Measurements from ENCODE around the gene IRX4.

Gene IRX4

DNA sequence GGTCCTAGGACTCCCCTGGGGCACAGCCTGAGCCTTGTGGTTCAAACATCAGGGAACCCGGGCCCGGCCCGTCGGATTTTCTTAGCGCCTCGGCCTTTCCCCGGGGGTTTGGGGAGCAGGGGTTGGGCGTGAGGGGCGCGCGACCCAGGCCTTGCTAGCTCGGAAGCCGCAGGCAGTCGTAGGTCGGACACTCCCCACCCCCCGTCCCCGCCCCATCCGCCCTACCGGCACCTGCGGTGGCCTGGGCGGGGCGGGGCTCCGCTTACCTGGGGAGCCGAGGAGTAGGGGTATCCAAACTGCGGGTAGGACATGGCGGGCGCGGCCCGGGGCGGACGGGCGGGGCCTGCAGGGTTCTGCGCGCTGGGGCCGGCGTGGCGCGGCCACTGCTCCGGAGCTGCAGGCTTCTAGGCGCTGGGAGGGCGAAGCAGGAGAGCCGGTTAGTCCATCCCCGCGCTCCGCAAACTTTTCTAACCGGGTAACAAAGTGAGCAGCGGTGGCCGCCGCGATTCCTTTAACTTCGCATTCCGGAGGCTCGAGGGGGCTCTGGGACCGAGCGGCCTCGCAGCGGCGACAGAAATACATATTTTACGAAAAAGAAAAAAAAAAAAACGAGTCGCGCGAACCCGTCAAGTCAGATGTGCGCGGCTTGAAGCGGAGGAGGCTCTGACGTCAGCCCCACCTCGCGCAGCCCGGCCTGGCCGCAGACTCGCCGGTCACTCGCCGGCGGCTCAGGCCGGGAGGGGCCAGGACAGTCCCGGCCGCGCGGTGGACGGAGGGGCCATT lies at the start of gene IRX4:
TSS of gene IRX4 (minus strand) at position 589 of the 783 bp plus-strand sequence. CDS start at position 311, 278 bp downstream.
- peaks cover 45% of the 10 kb centered on the region for H3K4me1 Mint-ChIP-seq
- no peak within 1 kb of the TSS for H3K27ac Mint-ChIP-seq
- DNase-seq, result no peak
- H3K4me3 Mint-ChIP-seq, result peak within 1 kb of the TSS; percentile 55
- ATAC-seq, result peak; percentile 22
- no peaks in the 10 kb centered on the region for H3K9me3 Mint-ChIP-seq
- H3K27me3 Mint-ChIP-seq, result peaks cover 90% of the 10 kb centered on the region

DNA sequence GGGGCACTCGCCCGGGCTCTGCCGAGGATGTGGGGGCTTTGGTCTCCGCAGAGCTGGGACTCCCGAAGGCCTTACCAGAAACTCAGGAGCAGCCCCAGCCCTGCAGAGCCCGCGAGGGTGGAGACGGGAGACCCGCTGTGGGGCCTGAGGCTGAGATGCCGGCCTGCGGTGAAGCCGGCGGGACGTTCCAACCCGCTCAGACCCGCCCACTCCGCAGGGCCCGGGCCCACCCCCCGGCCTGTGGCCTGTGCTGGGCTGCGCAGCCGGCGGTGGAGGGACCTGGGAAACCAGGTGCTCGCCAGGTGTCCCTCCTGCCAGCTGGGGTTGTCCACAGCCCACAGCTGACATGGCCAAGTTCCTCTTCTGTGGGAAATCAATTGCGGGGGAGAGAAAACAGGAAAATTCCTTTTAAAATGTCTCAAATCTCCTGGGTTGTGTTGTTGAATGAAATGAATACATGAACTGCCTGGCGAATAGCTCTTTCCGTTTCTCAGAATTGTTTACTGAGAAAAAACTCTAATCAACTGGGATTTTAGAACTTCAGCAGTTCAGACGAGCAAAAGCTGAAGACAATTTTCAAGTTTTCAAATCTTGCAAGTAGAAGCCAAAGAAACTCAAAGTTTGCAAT lies 49.0 kb upstream of the IRX4 start:
- H3K4me3 Mint-ChIP-seq, result no peak overlapping the region
- H3K27ac Mint-ChIP-seq, result no peak overlapping the region
- peak; percentile 28 for ATAC-seq

GRCh38 chr5:1930880-1931603 lies 48.3 kb upstream of the IRX4 start:
- no peak overlapping the region for H3K27ac Mint-ChIP-seq
- H3K4me1 Mint-ChIP-seq, result no peaks in the 10 kb centered on the region
- no peak overlapping the region for H3K4me3 Mint-ChIP-seq
- H3K9me3 Mint-ChIP-seq, result no peaks in the 10 kb centered on the region
- DNase-seq (no peak), ATAC-seq (peak; percentile 40)
- H3K27me3 Mint-ChIP-seq, result peaks cover 28% of the 10 kb centered on the region

More for the DNA sequence above, 49.0 kb upstream of the IRX4 start:
- no peaks in the 10 kb centered on the region for H3K4me1 Mint-ChIP-seq
- no peak for DNase-seq
- H3K9me3 Mint-ChIP-seq, result no peaks in the 10 kb centered on the region
- peaks cover 35% of the 10 kb centered on the region for H3K27me3 Mint-ChIP-seq

- H3K27me3 Mint-ChIP-seq, result peaks cover 26% of the 10 kb centered on the region
- ATAC-seq, result peak; percentile 14
- DNase-seq, result no peak
- no peaks in the 10 kb centered on the region for H3K4me1 Mint-ChIP-seq
- no peaks in the 10 kb centered on the region for H3K9me3 Mint-ChIP-seq
- H3K4me3 Mint-ChIP-seq, result no peak overlapping the region
- H3K27ac Mint-ChIP-seq, result no peak overlapping the region
Measured at GRCh38 chr5:1930501-1930879, 47.8 kb upstream of the IRX4 start.

- no peak for DNase-seq
- no peak overlapping the region for H3K4me3 Mint-ChIP-seq
- H3K27me3 Mint-ChIP-seq, result peaks cover 17% of the 10 kb centered on the region
- ATAC-seq, result no peak
- no peak overlapping the region for H3K27ac Mint-ChIP-seq
- no peaks in the 10 kb centered on the region for H3K9me3 Mint-ChIP-seq
- H3K4me1 Mint-ChIP-seq, result no peaks in the 10 kb centered on the region
Measured at GRCh38 chr5:1929108-1929991, 46.6 kb upstream of the IRX4 start.

DNA sequence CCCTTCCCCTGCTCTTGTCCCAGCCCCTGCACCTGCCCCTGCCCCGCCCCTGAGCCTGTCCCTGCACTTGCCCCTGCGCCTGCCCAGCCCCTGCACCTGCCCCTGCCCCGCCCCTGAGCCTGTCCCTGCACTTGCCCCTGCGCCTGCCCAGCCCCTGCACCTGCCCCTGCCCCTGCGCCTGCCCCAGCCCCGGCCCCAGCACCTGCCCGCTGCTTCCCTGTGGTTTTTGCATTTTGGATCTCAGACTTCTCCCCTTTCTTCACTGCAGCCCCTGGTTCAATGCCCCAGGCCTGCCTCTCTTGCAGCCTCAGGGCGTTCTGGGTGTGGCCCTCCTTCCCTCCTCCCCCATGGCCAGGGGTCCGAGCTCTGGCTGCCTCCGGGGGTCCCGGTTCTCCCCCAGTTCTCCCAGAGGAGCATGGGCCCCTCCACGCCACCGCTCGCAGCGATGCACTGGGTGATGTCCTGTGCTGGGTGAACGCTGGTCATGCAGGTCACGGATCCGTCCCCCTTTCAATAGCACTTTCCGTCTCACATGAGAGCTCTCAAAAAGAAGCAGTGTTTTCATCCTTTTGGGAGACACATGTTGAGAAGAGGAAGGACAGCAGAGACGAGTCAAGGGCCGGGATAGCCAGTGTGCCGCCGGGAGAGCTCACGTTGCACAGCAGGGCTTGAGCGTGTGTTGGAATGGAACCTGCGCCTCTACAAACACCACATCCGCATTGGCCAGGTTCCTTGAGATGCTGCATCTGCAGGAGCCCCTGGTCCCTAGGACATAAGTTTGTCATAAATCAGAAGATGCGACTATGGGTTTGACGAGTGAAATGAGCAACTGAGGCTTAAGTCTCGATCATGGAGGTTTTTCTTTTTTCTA lies 44.0 kb upstream of the IRX4 start:
- Mint-ChIP-seq H3K4me3 (no peak overlapping the region), H3K9me3 (no peaks in the 10 kb centered on the region), H3K4me1 (no peaks in the 10 kb centered on the region), H3K27me3 (peaks cover 4% of the 10 kb centered on the region), H3K27ac (no peak overlapping the region)
- no peak for DNase-seq
- peak; percentile 54 for ATAC-seq

- ATAC-seq (peak; percentile 34), DNase-seq (no peak)
- Mint-ChIP-seq H3K27ac (no peak overlapping the region), H3K4me1 (no peaks in the 10 kb centered on the region), H3K4me3 (no peak overlapping the region), H3K27me3 (peaks cover 10% of the 10 kb centered on the region), H3K9me3 (no peaks in the 10 kb centered on the region)
Measured at GRCh38 chr5:1926071-1926440, 43.3 kb upstream of the IRX4 start.

GRCh38 chr5:1925111-1926070 lies 42.7 kb upstream of the IRX4 start:
- DNase-seq, result no peak
- Mint-ChIP-seq H3K4me1 (no peaks in the 10 kb centered on the region), H3K9me3 (no peaks in the 10 kb centered on the region), H3K27ac (no peak overlapping the region), H3K4me3 (no peak overlapping the region), H3K27me3 (peaks cover 10% of the 10 kb centered on the region)
- peak; percentile 28 for ATAC-seq

DNA sequence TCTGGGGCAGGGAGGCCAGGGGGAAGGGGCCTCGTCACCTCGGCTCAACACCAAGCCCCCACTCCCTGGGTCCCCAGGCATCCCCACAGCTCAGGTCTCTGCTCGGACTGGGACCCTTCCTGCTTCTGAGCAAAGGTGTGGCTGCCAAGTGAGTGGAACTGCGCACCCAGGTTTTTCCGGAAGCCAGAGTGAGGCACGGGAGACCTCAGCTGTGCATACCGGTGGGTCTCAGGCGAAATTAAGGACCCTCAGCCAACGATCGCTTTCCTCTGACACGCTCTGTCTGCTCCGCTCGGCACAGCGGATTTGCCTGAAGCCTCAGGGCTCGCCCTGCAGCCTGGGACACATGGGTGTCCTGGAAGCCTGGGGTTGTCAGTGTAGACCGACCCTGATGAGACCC lies 41.0 kb upstream of the IRX4 start:
- H3K4me3 Mint-ChIP-seq, result no peak overlapping the region
- H3K9me3 Mint-ChIP-seq, result no peaks in the 10 kb centered on the region
- DNase-seq (no peak), ATAC-seq (no peak)
- H3K27ac Mint-ChIP-seq, result no peak overlapping the region
- peaks cover 18% of the 10 kb centered on the region for H3K27me3 Mint-ChIP-seq
- no peaks in the 10 kb centered on the region for H3K4me1 Mint-ChIP-seq

DNA sequence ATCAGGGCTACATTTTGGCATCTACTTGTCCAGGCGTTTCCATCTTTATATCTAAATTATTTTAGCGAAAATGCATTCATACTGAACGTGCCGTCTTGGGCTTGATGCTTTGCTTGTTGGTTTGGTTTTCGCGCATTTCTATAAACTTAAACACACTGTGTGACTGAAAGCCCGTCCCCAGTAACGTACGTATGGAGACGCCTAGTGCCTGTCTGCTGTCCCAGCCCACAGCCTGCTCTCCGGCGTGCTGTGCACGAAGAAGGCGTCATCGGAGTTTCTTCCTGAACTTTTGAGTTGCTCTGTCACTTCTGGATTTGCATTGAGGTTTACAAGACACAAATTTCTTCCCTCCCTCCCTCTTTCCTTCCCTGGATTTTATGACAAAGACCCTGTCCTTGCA lies 40.6 kb upstream of the IRX4 start:
- H3K27me3 Mint-ChIP-seq, result peaks cover 20% of the 10 kb centered on the region
- no peaks in the 10 kb centered on the region for H3K4me1 Mint-ChIP-seq
- ATAC-seq (no peak), DNase-seq (no peak)
- H3K4me3 Mint-ChIP-seq, result no peak overlapping the region
- H3K9me3 Mint-ChIP-seq, result no peaks in the 10 kb centered on the region
- H3K27ac Mint-ChIP-seq, result no peak overlapping the region

DNA sequence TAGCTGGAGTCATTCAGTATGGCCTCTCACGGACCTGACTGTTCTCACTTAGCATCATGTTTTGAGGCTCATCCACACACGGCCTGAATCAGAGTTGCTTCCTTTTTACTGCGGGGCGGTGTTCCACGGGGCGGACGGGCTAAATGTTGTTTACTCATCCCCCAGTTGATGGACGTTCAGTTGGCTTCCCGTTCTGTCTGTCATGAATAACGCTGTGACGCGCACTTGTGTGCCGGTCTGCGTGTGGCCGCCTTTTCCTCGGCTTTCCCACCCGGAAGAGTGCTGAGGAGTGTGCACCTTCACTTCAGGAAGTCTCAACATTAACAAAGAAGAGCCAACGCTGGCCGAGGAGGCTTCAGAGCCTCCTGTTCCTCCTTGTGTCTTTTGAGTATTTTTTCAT lies 39.0 kb upstream of the IRX4 start:
- DNase-seq (no peak), ATAC-seq (no peak)
- no peaks in the 10 kb centered on the region for H3K9me3 Mint-ChIP-seq
- no peak overlapping the region for H3K4me3 Mint-ChIP-seq
- no peaks in the 10 kb centered on the region for H3K4me1 Mint-ChIP-seq
- H3K27me3 Mint-ChIP-seq, result peaks cover 20% of the 10 kb centered on the region
- H3K27ac Mint-ChIP-seq, result no peak overlapping the region

- no peak overlapping the region for H3K27ac Mint-ChIP-seq
- H3K4me1 Mint-ChIP-seq, result no peaks in the 10 kb centered on the region
- H3K27me3 Mint-ChIP-seq, result peaks cover 20% of the 10 kb centered on the region
- DNase-seq, result no peak
- H3K4me3 Mint-ChIP-seq, result no peak overlapping the region
- peaks cover 0 to 6% of the 10 kb centered on the region in 2 donors for H3K9me3 Mint-ChIP-seq
- no peak for ATAC-seq
Measured at GRCh38 chr5:1919750-1920149, 37.0 kb upstream of the IRX4 start.

DNA sequence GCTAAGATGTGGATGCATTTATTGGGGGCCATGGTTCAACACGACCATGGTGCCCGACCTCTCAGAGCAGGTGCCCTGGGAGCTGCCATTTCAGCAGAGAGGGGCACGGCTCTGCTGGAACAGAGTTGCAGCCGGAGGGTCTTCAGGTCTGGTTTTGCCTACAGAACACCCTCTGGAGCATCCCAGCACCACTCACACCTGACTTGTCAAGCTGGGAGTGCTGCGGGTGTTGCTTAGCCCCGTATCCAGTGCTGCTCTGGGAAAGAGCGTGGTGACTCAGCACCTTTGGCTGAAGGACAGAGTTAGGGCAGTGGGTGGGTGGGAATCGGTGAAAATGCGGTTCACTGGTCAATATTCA lies 36.5 kb upstream of the IRX4 start:
- DNase-seq (no peak), ATAC-seq (no peak)
- no peak overlapping the region for H3K4me3 Mint-ChIP-seq
- H3K27ac Mint-ChIP-seq, result no peak overlapping the region
- no peaks in the 10 kb centered on the region for H3K4me1 Mint-ChIP-seq
- peaks cover 20% of the 10 kb centered on the region for H3K27me3 Mint-ChIP-seq
- H3K9me3 Mint-ChIP-seq, result peaks cover 0 to 11% of the 10 kb centered on the region in 2 donors
